Suprapubic skin (tissue), 4 donors: ENCODE results near the gene SYNPO. TPM values are rescaled to one million over a fixed set of nuclear protein-coding genes. Genes with fewer than 3 reads are reported as not detected.

Experiments used
- DNase-seq, 2 donors: peaks; one replicate each; pipeline ENCODE4 v3.0.0-alpha.2; 2019; ENCODE audit warnings: low spot score in 2 of 2
- H3K27ac ChIP-seq: fragments of 200-600 bp; sonication (generic); one replicate; pipeline ENCODE4 v1.5.1; 2019
- H3K27me3 ChIP-seq: fragments of 200-600 bp; sonication (generic); one replicate; pipeline ENCODE4 v1.5.1; 2019
- H3K36me3 ChIP-seq: fragments of 200-600 bp; sonication (generic); one replicate; pipeline ENCODE4 v1.5.1; 2019
- H3K4me1 ChIP-seq: fragments of 200-600 bp; sonication (generic); one replicate; pipeline ENCODE4 v1.5.1; 2019
- H3K4me3 ChIP-seq: fragments of 200-600 bp; sonication (generic); one replicate; pipeline ENCODE4 v1.5.1; 2019; ENCODE audit warnings: mild to moderate bottlenecking
- H3K9me3 ChIP-seq: fragments of 200-600 bp; sonication (generic); one replicate; pipeline ENCODE4 v1.5.1; 2019
- EP300 ChIP-seq: sonication (generic); formaldehyde crosslinking; IDR thresholded peaks from one replicate; pipeline ENCODE4 v1.6.1; 2017; ENCODE audit warnings: antibody characterized with exemption
- POLR2A ChIP-seq, 2 donors: fragments of 450-650 bp; IDR thresholded peaks; one replicate each; pipeline ENCODE4 v1.6.1; 2017; ENCODE audit warnings: antibody characterized with exemption in 2 of 2, mild to moderate bottlenecking in 2 of 2, moderate library complexity in 2 of 2
- POLR2AphosphoS5 ChIP-seq, 3 donors: sonication (generic); formaldehyde crosslinking; IDR thresholded peaks; one replicate each; pipeline ENCODE4 v1.6.1; 2017; ENCODE audit warnings: antibody characterized with exemption in 3 of 3
- WGBS: methylation state at CpG from one replicate; pipeline ENCODE4 v1.1.5; 2018; 5-methylcytosine and 5-hydroxymethylcytosine counted together
- total RNA-seq, 4 donors: library from RNA; depleted of rRNA; stranded (reverse); fragments of >200 nt; gene quantifications; one replicate each; pipeline ENCODE4 v1.1.0, GENCODE V29; 2016
- TF ChIP-seq, protein P1 (sequence below), 2 donors: fragments of 200-600 bp in 1 of 2; fragments of 450-650 bp in 1 of 2; sonication (generic) in 1 of 2; IDR thresholded peaks; one replicate each; pipeline ENCODE4 v1.5.1; 2016 to 2019; ENCODE audit warnings: antibody characterized with exemption in 2 of 2, mild to moderate bottlenecking in 1 of 2, moderate library complexity in 1 of 2

SYNPO gene
- total RNA-seq, 4 donors from 2014 or later: 3.3 to 8.5 (median 5.6) TPM

DNA sequence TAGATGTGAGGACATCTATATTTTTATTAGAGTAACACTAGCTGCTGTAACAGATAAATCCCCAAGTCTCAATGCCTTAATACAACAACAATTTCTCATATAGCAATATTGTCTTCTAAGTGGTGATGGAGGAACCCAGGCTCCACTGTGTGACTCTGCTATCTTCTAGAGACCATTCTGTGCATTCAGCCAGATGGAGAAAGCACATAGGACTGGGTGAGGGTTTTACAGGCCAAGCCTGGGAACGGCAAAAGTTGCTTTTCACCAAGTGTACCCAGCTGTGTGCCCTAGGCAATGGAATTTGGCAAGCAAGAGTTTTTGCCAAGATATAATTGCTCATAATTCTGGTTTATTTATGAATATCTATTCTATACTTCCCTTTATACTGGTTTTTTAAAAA, 48.7 kb downstream of the SYNPO start:
- Histone ChIP-seq H3K36me3 (peaks cover 34% of the 10 kb centered on the region), H3K27ac (no peak overlapping the region), H3K4me3 (no peak overlapping the region), H3K9me3 (no peaks in the 10 kb centered on the region), H3K4me1 (no peaks in the 10 kb centered on the region), H3K27me3 (no peaks in the 10 kb centered on the region)
- DNase-seq: no peak
- WGBS: 41% methylated on average over 1 of the region's 1 CpG
- TF ChIP-seq EP300 (no peak), POLR2A (IDR thresholded peaks at IDR 0.05) (no peak), POLR2AphosphoS5 (IDR thresholded peaks at IDR 0.05) (no peak)
- TF ChIP-seq, protein P1, sequence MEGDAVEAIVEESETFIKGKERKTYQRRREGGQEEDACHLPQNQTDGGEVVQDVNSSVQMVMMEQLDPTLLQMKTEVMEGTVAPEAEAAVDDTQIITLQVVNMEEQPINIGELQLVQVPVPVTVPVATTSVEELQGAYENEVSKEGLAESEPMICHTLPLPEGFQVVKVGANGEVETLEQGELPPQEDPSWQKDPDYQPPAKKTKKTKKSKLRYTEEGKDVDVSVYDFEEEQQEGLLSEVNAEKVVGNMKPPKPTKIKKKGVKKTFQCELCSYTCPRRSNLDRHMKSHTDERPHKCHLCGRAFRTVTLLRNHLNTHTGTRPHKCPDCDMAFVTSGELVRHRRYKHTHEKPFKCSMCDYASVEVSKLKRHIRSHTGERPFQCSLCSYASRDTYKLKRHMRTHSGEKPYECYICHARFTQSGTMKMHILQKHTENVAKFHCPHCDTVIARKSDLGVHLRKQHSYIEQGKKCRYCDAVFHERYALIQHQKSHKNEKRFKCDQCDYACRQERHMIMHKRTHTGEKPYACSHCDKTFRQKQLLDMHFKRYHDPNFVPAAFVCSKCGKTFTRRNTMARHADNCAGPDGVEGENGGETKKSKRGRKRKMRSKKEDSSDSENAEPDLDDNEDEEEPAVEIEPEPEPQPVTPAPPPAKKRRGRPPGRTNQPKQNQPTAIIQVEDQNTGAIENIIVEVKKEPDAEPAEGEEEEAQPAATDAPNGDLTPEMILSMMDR (IDR thresholded peaks at IDR 0.05): no peak

DNA sequence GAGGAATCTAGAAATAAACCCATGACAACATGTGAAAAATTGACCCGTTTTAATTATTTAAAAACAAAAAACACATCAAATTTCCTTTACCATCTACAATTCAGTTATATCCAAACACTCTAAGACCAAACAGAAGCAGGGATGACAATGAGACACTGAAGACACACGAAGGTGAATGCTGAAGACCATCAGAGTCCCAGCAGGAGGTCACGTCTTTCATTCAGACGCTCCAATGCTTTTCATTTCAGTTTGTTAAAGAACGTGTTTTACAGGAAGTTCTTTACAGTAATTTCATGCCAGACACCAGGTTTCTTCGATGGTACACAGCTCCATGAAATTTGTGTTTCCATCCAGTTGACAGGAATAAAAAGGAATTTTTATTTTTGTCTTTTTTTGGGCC, 50.3 kb downstream of the SYNPO start:
- Histone ChIP-seq H3K27ac (no peak overlapping the region), H3K9me3 (no peaks in the 10 kb centered on the region), H3K27me3 (no peaks in the 10 kb centered on the region), H3K4me1 (no peaks in the 10 kb centered on the region), H3K4me3 (no peak overlapping the region), H3K36me3 (peaks cover 50% of the 10 kb centered on the region)
- no peak for DNase-seq
- 79% methylated on average over 6 of the region's 6 CpGs for WGBS
- TF ChIP-seq EP300: no peak
- TF ChIP-seq, protein P1 (IDR thresholded peaks at IDR 0.05): no peak
- no peak for TF ChIP-seq POLR2AphosphoS5 (IDR thresholded peaks at IDR 0.05)
- no peak for TF ChIP-seq POLR2A (IDR thresholded peaks at IDR 0.05)

DNA sequence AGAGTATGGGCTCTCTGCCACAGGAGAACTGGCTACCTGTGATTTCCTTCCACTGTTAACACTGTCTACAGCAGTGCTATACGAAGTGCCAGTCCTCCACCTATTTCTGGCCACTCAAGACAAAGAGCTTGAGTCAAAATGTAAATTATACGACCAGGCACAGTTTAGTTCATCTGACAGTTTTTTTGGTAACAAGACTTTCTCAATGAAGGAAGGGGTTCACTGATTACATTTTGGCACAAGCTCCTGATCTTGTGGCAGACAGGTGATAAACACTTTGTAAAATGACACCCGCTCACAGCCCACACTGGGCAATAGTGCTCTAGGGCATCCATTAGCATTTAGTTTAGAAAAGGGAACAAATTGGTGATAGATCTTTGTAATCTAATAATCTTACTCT, 51.8 kb downstream of the SYNPO start:
- no peak overlapping the region for H3K27ac ChIP-seq
- no peak for DNase-seq
- no peaks in the 10 kb centered on the region for H3K27me3 ChIP-seq
- WGBS: 90% methylated on average over 3 of the region's 3 CpGs
- TF ChIP-seq, protein P1 (IDR thresholded peaks at IDR 0.05): no peak
- TF ChIP-seq POLR2A (IDR thresholded peaks at IDR 0.05) (no peak), EP300 (no peak), POLR2AphosphoS5 (IDR thresholded peaks at IDR 0.05) (no peak)
- H3K9me3 ChIP-seq: no peaks in the 10 kb centered on the region
- H3K4me3 ChIP-seq: no peak overlapping the region
- no peaks in the 10 kb centered on the region for H3K4me1 ChIP-seq
- H3K36me3 ChIP-seq: peaks cover 65% of the 10 kb centered on the region

DNA sequence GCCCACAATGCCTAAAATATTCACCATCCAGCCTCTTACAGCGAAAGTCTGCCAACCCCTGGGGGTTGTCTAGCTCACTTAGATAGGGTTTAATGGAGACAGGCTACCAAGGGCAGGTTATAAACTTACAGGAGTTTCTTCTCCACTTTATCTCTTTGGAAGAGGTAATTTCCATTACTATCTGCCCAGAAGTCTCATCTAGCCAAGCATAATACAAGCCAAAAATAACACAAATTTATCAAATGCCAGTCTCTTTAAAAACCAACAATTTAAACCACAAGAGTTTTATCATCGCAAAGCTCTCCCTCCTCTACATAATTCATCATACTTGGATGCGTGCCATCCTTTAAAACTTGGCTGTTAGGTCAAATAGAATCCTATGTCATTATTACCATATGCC, 54.2 kb downstream of the SYNPO start:
- H3K36me3 ChIP-seq: peaks cover 77% of the 10 kb centered on the region

DNA sequence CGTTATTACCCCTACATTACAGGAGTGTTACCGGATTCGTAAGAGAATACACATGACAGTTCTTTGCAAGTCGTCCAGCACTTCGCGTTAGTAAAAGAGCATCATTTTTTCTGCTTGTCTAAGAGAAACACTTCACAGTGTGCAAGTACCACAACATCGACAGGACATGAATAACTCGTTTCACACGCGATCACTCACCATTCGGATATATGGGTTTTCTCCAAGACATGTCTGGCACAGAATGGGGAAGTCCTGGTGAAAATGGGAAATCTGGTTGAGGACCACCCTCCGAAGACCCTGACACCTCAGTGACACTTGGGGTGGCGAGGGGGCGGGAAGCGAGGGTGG, 59.8 kb downstream of the SYNPO start:
- WGBS: 3% methylated on average over 15 of the region's 15 CpGs

More for the DNA sequence above, 54.2 kb downstream of the SYNPO start:
- TF ChIP-seq POLR2A (IDR thresholded peaks at IDR 0.05) (no peak), POLR2AphosphoS5 (IDR thresholded peaks at IDR 0.05) (no peak), EP300 (no peak)
- TF ChIP-seq, protein P1 (IDR thresholded peaks at IDR 0.05): no peak
- 73% methylated on average over 3 of the region's 3 CpGs for WGBS
- H3K4me3 ChIP-seq: no peak overlapping the region
- H3K4me1 ChIP-seq: peaks cover 9% of the 10 kb centered on the region
- no peak for DNase-seq
- H3K27ac ChIP-seq: no peak overlapping the region
- no peaks in the 10 kb centered on the region for H3K27me3 ChIP-seq
- H3K9me3 ChIP-seq: no peaks in the 10 kb centered on the region

More for the DNA sequence above, 59.8 kb downstream of the SYNPO start:
- Histone ChIP-seq H3K27me3 (no peaks in the 10 kb centered on the region), H3K27ac (peak overlapping the region; percentile 95), H3K36me3 (peaks cover 33% of the 10 kb centered on the region), H3K4me3 (peak overlapping the region; percentile 99), H3K9me3 (no peaks in the 10 kb centered on the region), H3K4me1 (peaks cover 20% of the 10 kb centered on the region)
- TF ChIP-seq, protein P1 (IDR thresholded peaks at IDR 0.05): no peak
- no peak for TF ChIP-seq EP300
- no peak for TF ChIP-seq POLR2A (IDR thresholded peaks at IDR 0.05)
- no peak for TF ChIP-seq POLR2AphosphoS5 (IDR thresholded peaks at IDR 0.05)
- DNase-seq: no peak
